KMS-11 (cell line): ENCODE data around the gene COMMD10.

ENCODE experiments used
- H2AFZ ChIP-seq: fragments of 200-600 bp; sonication (generic); 2 replicates; pipeline ENCODE4 v1.6.1; 2016; ENCODE audit warnings: antibody characterized with exemption, mixed run types, low read depth
- H3K27ac ChIP-seq: fragments of 200-600 bp; sonication (generic); 2 replicates; pipeline ENCODE4 v1.6.1; 2016; ENCODE audit warnings: mild to moderate bottlenecking, mixed run types
- H3K27me3 ChIP-seq: fragments of 200-600 bp; sonication (generic); 2 replicates; pipeline ENCODE4 v1.6.1; 2017; ENCODE audit warnings: mild to moderate bottlenecking, low read depth, mixed run types, moderate library complexity; ENCODE audit not compliant: insufficient read depth
- H3K36me3 ChIP-seq: fragments of 200-600 bp; sonication (generic); 2 replicates; pipeline ENCODE4 v1.6.1; 2017; ENCODE audit warnings: mild to moderate bottlenecking, mixed run types; ENCODE audit not compliant: insufficient read depth
- H3K4me1 ChIP-seq: fragments of 200-600 bp; sonication (generic); 2 replicates; pipeline ENCODE4 v1.6.1; 2016; ENCODE audit warnings: mild to moderate bottlenecking, low read depth, mixed run types; ENCODE audit not compliant: poor library complexity, severe bottlenecking
- H3K4me2 ChIP-seq: fragments of 200-600 bp; sonication (generic); 2 replicates; pipeline ENCODE4 v1.7.0; 2016; ENCODE audit warnings: mild to moderate bottlenecking, mixed run types
- H3K4me3 ChIP-seq: fragments of 200-600 bp; sonication (generic); IDR thresholded peaks from 2 replicates; pipeline ENCODE4 v1.6.1; 2017; ENCODE audit warnings: low read depth, low read length, mixed read lengths; ENCODE audit not compliant: insufficient read depth
- H3K79me2 ChIP-seq: fragments of 200-600 bp; sonication (generic); 2 replicates; pipeline ENCODE4 v1.6.1; 2016; ENCODE audit warnings: low read depth, mixed run types; ENCODE audit not compliant: insufficient read depth
- H3K9ac ChIP-seq: fragments of 200-600 bp; sonication (generic); 2 replicates; pipeline ENCODE4 v1.6.1; 2016; ENCODE audit warnings: mild to moderate bottlenecking, mixed run types
- H4K20me1 ChIP-seq: fragments of 200-600 bp; sonication (generic); 2 replicates; pipeline ENCODE4 v1.6.1; 2016; ENCODE audit warnings: mild to moderate bottlenecking, mixed run types; ENCODE audit not compliant: insufficient read depth
- CTCF ChIP-seq: fragments of 200-600 bp; sonication (generic); conservative IDR thresholded peaks from 2 replicates; pipeline ENCODE4 v1.6.1; 2017; ENCODE audit warnings: low read depth, mild to moderate bottlenecking, antibody characterized with exemption, low read length, moderate library complexity, mixed read lengths

COMMD10 gene

GRCh38 chr5:116303340-116303739, 218.5 kb downstream of the COMMD10 start:
- H3K4me1 ChIP-seq, result no peaks in the 10 kb centered on the region
- TF ChIP-seq CTCF, result no peak
- H3K9ac ChIP-seq, result no peak overlapping the region
- no peaks in the 10 kb centered on the region for H4K20me1 ChIP-seq
- no peaks in the 10 kb centered on the region for H3K79me2 ChIP-seq
- no peak overlapping the region for H2AFZ ChIP-seq
- no peak overlapping the region for H3K27ac ChIP-seq
- no peak overlapping the region for H3K4me3 ChIP-seq
- no peak overlapping the region for H3K4me2 ChIP-seq
- H3K27me3 ChIP-seq, result no peaks in the 10 kb centered on the region
- H3K36me3 ChIP-seq, result no peaks in the 10 kb centered on the region

GRCh38 chr5:116303810-116304209, 219.0 kb downstream of the COMMD10 start:
- Histone ChIP-seq H3K79me2 (no peaks in the 10 kb centered on the region), H3K9ac (no peak overlapping the region), H2AFZ (no peak overlapping the region), H4K20me1 (no peaks in the 10 kb centered on the region), H3K27ac (no peak overlapping the region), H3K36me3 (no peaks in the 10 kb centered on the region), H3K4me3 (no peak overlapping the region), H3K4me1 (no peaks in the 10 kb centered on the region), H3K4me2 (no peak overlapping the region), H3K27me3 (no peaks in the 10 kb centered on the region)
- TF ChIP-seq CTCF, result no peak

DNA sequence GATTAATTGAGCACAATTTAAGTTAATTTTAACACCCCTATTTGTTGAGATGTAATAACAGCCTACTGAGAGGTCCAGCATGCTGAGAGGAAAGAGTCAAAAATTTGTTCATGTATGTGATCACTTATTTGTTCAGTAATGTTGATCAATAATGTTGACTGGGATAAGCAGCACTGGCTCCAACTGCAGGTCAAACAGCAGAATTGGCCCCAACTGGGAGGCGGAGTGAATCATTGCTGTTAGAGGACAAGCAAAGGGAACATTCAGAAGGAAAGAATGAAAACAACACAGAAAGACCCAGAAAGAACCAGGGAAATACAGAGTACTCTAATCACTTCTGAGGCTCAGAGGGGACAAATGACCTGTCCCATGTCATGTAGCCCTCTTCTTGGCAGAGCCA, 221.1 kb downstream of the COMMD10 start:
- Histone ChIP-seq H3K4me1 (no peaks in the 10 kb centered on the region), H3K4me3 (no peak overlapping the region), H3K27ac (no peak overlapping the region), H2AFZ (no peak overlapping the region), H3K36me3 (no peaks in the 10 kb centered on the region), H3K79me2 (no peaks in the 10 kb centered on the region), H3K27me3 (no peaks in the 10 kb centered on the region), H3K4me2 (no peak overlapping the region), H4K20me1 (no peaks in the 10 kb centered on the region), H3K9ac (no peak overlapping the region)
- no peak for TF ChIP-seq CTCF

DNA sequence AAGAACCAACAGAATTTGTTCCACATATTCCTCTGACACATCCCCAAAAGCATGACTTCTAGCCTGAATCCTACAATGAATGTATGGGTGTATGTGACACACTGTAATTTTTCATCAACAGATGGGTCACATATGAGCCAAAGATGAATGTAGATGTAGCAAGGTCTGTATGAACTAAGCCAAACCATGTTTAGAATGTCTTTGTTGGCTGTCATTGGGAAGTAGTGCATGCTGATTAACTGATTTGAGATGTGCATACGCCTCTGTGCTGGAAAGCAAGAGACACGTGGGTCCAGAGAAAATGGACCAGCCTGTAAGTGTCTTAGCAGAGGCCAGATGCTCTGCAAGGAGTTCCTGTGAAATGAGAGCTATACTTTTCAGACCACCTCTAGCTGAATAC, 222.0 kb downstream of the COMMD10 start:
- Histone ChIP-seq H3K27ac (no peak overlapping the region), H3K4me2 (no peak overlapping the region), H3K79me2 (no peaks in the 10 kb centered on the region), H3K4me1 (no peaks in the 10 kb centered on the region), H3K36me3 (no peaks in the 10 kb centered on the region), H2AFZ (no peak overlapping the region), H4K20me1 (no peaks in the 10 kb centered on the region), H3K27me3 (no peaks in the 10 kb centered on the region), H3K9ac (no peak overlapping the region), H3K4me3 (no peak overlapping the region)
- no peak for TF ChIP-seq CTCF

DNA sequence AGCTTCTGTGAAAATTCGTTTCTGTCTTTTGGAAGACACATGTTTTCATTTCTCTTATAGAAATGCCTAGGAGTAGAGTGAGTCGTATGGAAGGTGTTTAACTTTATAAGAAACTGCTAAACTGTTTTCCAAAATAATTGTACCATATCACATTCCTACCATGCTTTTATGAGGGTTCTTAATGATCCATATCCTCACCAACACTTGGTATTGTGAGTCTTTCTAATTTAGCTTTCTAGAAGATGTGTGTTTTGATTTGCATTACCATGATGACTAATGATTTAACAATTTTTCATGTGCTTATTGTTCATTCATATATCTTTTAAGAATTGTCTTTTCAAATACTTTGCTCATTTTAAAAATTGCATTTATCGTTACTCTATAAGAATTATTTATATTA, 223.6 kb downstream of the COMMD10 start:
- TF ChIP-seq CTCF, result no peak
- H3K4me3 ChIP-seq, result no peak overlapping the region

More for the DNA sequence above, 223.6 kb downstream of the COMMD10 start:
- Histone ChIP-seq H3K4me2 (no peak overlapping the region), H3K27ac (no peak overlapping the region), H2AFZ (no peak overlapping the region), H3K27me3 (no peaks in the 10 kb centered on the region), H3K4me1 (peaks cover 6% of the 10 kb centered on the region), H3K9ac (no peak overlapping the region), H3K36me3 (no peaks in the 10 kb centered on the region), H3K79me2 (no peaks in the 10 kb centered on the region), H4K20me1 (no peaks in the 10 kb centered on the region)
